NCI-H187 treated with DMSO at 0.1 percent for 48 hours (cell line): Measurements from ENCODE around the gene HARBI1.
A peak's percentile ranks its signal among the peaks of the same experiment; 100 is the strongest.

Experiments
- DNase-seq: peaks from one replicate; lab custom pipeline; 2025; lab: John Stamatoyannopoulos, UW

HARBI1 gene

DNA sequence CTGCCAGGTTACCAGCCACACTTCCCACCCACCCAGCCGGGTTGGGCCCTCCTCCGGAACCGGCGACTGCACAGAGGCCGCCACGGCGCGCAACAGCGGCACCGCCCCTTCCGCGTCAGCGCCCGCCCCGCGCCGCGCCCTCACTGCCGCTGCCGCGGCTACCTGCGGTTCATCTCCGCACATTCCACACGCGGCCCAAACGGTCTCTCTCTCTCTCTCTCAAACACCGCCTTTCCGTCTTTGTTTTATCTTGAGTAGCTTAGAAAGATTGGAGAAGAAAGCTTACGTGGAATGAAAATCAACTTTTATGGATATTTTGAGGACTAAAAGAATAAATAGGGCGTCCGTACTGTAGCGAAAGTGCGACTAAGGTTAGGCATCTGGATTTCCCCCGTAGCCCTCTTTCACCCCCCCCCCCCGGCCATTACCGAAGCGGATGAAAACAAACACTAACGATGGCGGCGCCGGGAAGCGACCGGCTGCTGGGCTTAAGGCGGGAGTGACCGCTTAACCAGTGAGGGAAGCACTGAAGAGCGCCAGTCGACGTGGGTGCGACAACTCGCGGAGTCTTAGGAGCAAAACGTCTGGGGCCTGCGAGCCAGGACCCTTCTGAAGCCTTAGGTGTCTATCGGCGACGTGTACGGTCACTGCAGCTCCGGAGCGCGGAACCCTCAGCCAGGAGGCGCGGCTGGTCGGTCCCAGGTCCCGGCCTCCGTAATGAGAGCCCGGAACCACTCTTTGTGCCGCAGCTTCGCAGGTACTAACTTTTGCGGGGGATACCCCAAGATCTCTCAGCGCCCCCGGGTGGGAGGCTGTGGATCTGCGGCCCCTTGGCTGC lies at the start of gene HARBI1, which contains the start of gene ATG13:
TSS of gene HARBI1 (minus strand) at position 94 of the 838 bp plus-strand sequence. CDS start 990 bp downstream, outside the sequence.
TSS of gene ATG13 (plus strand) at position 420 of the 838 bp plus-strand sequence. CDS start 26,739 bp downstream, outside the sequence.
- DNase-seq, result peak; percentile 64

GRCh38 chr11:46666516-46666915 lies 49.5 kb upstream of the HARBI1 start:
- no peak for DNase-seq

GRCh38 chr11:46665356-46665755 lies 48.3 kb upstream of the HARBI1 start:
- DNase-seq, result no peak

GRCh38 chr11:46664612-46665011 lies 47.6 kb upstream of the HARBI1 start:
- no peak for DNase-seq

DNA sequence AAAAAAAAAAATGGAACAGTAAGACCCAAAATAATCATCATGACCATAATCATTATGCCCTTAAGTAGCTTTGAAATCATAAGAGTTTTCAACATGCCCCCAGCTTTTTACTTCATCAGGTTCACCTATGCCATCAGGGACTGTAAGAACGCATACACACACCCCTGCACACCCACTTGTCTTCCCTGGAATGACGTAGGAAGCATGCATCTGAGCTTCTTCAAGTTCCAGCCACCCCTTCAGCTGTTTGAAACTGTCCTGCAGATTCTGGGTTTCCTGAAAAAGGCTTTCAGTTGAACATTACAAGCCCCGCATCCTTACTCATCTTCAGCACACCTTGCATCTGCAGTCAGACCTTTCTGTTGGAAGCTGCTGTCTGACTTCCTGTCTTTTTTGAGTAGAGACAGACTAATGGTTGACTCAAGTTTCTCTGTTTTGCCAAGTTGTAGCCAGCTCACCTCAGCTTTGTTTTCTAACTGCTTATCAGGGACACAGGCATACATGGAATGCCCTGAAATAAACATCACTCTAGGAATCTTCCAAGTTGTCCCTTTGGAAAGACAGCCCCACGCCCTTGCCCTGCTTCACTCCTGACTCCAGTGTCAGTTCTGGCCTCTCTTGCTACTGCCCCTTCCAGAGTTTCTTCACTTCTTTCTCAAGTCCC lies 46.4 kb upstream of the HARBI1 start:
- no peak for DNase-seq

GRCh38 chr11:46662366-46662765 lies 45.3 kb upstream of the HARBI1 start:
- DNase-seq, result no peak

DNA sequence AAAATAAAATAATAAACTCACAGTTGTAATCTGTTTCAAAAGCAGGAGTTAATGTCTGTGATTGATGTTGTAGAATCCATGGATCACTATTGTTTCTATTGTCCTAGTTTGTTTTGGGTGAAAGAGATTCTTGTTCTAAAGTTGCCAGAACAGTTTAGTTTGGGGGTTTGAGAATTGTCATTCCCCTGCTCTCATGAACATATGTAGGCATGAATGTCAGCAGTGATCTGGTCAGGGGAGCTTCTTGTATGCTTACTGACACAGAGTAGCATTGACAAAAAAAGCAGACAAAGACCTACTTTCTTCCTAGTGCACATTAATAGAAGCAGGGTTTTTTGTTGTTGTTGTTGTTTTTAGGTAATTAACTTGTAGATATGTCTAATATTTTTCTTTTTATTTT lies 44.8 kb upstream of the HARBI1 start:
- DNase-seq, result no peak

GRCh38 chr11:46659908-46660307 lies 42.9 kb upstream of the HARBI1 start:
- DNase-seq, result no peak

GRCh38 chr11:46658259-46658658 lies 41.2 kb upstream of the HARBI1 start:
- DNase-seq, result no peak

DNA sequence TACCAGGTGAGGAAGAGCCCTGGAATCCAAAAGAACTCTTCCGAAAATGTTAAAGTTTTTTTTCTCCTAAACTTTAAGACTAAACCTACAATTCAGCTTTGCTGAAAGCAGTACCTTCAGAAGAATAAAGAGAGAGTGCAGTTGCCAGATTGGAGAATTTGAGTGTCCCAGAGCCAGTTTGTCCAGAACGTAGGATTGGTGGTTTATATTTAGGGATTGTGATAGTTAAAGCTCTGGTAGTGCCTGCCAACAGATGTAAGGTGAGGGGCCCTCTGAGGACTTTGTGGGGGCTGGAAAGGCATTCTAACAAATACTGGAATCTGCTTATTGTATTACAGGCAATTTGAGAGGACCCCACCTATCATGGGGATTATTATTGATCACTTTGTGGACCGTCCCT lies 40.2 kb upstream of the HARBI1 start:
- DNase-seq, result no peak

- DNase-seq, result no peak
Measured at GRCh38 chr11:46655631-46656030, 38.6 kb upstream of the HARBI1 start.

GRCh38 chr11:46649180-46649738 lies 32.2 kb upstream of the HARBI1 start:
- no peak for DNase-seq

DNA sequence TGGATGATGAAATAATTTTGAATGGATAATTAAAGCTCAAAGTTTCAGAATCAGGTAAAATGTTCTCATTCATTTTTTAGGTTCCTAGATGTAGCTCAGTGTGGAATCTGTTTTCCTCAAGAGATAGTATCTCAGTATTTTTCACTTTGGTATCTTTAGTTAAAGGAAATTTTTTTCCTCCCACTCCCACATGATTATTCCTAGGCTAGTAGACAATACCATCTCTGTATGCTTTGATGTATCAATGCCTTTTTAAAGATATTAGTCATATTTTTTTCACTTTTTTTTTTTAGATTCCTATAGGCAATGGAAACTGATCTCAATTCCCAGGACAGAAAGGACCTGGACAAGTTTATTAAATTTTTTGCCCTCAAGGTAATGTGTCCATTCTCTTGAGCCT lies 27.0 kb upstream of the HARBI1 start:
- DNase-seq, result no peak

DNA sequence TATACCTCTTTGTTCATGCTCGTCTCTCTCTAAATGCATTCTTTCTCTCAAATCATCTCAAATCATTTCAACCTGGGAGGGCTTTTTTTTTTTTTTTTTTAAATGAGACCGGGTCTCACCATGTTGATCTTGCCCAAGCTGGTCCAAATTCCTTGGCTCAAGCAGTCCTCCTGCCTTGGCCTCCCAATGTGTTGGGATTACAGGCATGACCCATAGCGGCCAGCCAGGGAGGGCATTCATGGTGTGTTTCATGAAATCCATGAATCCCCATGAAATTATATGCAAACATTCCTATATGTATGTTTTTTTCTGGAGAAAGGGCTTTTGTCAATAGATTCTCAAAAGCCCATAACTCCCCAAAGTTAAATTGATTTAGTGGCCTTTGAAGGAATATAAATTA lies 26.5 kb upstream of the HARBI1 start:
- no peak for DNase-seq

- DNase-seq, result no peak
Measured at GRCh38 chr11:46642627-46643335, 25.8 kb upstream of the HARBI1 start.

DNA sequence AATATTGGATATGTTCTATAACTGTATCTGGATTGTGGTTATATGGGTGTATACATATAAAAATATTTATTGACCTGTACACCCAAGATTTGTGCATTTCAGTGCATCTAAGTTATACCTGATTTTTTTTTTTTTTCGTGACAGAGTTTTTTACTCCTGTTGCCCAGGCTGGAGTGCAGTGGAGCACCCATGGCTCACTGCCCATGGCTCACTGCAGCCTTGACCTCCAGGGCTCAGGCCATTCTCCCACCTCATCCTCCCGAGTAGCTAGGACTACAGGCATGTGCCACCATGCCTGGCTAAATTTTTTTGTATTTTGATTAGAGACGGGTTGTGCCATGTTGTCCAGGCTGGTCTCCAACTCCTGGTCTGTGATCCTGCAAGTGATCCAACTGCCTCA lies 24.6 kb upstream of the HARBI1 start:
- no peak for DNase-seq

- no peak for DNase-seq
Measured at GRCh38 chr11:46640036-46640788, 23.2 kb upstream of the HARBI1 start.

DNA sequence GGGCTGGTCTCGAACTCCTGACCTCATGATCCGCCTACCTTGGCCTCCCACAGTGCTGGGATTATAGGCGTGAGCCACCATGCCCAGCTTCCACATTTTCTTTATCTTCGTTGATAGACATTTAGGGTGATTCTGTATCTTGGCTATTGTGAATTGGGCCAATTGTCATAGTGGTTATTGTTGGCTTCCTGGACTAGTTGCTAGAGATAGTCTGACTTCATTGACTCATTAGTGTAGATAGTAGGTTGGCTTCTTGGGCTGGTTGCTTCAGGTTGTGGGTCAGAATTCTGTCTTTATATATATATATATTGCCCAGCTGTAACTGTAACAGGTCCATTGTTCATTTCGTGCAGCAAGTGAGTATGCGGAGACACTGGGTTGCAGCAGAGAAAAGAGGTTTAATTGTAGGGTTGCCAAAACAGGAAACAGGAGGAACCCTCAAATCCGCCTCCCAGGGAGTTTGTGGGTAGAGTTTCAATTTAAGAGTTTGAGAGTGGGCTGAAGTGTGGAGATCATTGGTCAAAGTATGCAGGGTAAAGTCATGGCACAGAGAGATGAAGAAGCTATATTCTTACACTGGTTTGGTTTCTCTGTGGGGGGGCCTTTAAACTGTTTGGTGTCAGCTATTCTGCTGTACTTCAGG lies 22.3 kb upstream of the HARBI1 start:
- DNase-seq, result no peak

DNA sequence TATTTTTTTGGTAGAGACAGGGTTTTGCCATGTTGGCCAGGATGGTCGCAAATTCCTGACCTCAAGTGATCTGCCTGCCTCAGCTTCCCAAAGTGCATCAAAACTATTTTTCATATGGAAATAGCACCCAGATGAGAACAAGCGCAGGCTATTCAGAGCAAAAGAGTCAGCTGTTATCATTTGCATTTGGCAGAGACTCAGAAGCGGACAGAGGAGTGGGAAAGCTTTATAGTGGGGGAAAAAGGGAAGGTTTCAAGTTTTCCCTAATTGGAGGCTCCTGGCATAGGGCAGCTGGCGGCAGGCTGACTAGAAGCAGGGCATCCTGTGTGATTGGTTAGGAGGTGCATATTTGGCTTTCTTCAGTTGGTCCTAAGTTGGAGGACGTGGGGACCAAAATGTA lies 20.5 kb upstream of the HARBI1 start:
- DNase-seq, result no peak

- DNase-seq, result no peak
Measured at GRCh38 chr11:46635557-46636139, 18.6 kb upstream of the HARBI1 start.
